Colonic mucosa (tissue), 4 donors: ENCODE data around the gene GSN. TPM values are rescaled to one million over a fixed set of nuclear protein-coding genes. Genes with fewer than 3 reads are reported as not detected.

Source experiments
- DNase-seq: peaks from one replicate; pipeline ENCODE4 v3.0.0-alpha.2; 2020
- H3K27ac ChIP-seq: fragments of 200-600 bp; one replicate; pipeline ENCODE4 v1.8.0; 2021
- H3K27me3 ChIP-seq: fragments of 200-600 bp; one replicate; pipeline ENCODE4 v1.8.0; 2021
- H3K36me3 ChIP-seq: fragments of 200-600 bp; one replicate; pipeline ENCODE4 v1.8.0; 2021
- H3K4me1 ChIP-seq: fragments of 200-600 bp; one replicate; pipeline ENCODE4 v1.8.0; 2021; ENCODE audit warnings: mild to moderate bottlenecking
- H3K4me3 ChIP-seq: fragments of 200-600 bp; one replicate; pipeline ENCODE4 v1.8.0; 2021
- H3K9ac ChIP-seq, 2 donors: one replicate each; pipeline ENCODE4 v1.7.0; 2013; ENCODE audit warnings: control low read depth in 2 of 2, low read depth in 2 of 2, low read length in 2 of 2
- H3K9me3 ChIP-seq: fragments of 200-600 bp; one replicate; pipeline ENCODE4 v1.8.0; 2021
- intact Hi-C: fragments of 100-400 bp; cut with DNase I; formaldehyde crosslinking; loops from one replicate; pipeline ENCODE4 v1.14.1; 2022
- total RNA-seq, 2 donors: library from RNA; stranded (reverse); fragmentation: NEBNext Ultra II Directional in 1 of 2; extraction: Animal tissue kit (Norgen Biotek cat#: 25700) in 1 of 2; gene quantifications; one replicate each; pipeline ENCODE4 v1.2.1, GENCODE V29; 2021
- TF ChIP-seq, protein P1 (sequence below): fragments of 200-600 bp; IDR thresholded peaks from one replicate; pipeline ENCODE4 v1.8.0; 2022; ENCODE audit warnings: antibody characterized with exemption, mild to moderate bottlenecking
- donor health status: healthy.
- donor health status: DM: no; HTN: no; CAD: no.
- donor health status: DM: no; HTN: no; CAD: no.

The GSN gene
- total RNA-seq, 2 donors from 2014 or later = 413 to 553 TPM

DNA sequence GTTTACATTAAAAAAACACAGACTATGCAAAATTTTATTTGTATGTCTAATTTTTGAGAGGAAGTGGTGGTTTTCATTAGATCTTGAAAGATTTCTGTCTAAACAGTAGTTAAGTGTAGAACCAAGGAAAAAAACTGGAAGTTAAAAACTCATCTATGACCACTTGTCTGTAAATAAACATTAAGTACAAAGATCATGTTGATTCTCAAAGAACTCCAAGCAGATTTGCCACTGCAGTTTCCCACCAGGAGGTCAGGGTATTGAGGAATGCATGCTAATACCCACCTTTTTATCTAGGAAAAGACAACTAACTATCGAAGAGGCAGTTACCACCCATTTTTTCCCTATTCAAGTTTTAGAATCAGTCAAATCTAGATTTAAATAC, 100.2 kb downstream of the GSN start:
- H3K9ac ChIP-seq = peak overlapping the region in 1 of 2 donors; percentile 41

DNA sequence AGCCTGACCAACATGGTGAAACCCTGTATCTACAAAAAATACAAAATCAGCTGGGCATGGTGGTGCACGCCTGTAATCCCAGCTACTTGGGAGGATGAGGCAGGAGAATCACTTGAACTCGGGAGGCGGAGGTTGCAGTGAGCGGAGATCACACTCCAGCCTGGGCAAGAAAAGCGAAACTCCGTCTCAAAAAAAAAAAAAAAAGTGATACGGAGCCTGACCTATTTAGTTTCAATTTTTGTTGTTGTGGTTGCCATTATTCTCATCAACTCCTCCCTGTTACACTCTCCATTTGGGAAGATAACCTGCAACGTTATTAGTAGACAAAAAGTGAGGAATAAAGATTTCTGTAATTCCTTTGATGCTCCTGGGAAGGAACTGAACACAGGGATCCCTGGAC, 100.8 kb downstream of the GSN start:
- H3K4me1 ChIP-seq = peaks cover 20% of the 10 kb centered on the region
- peak overlapping the region; percentile 41 to 91 for H3K9ac ChIP-seq
- H3K27ac ChIP-seq = peak overlapping the region; percentile 93
- TF ChIP-seq, protein P1, sequence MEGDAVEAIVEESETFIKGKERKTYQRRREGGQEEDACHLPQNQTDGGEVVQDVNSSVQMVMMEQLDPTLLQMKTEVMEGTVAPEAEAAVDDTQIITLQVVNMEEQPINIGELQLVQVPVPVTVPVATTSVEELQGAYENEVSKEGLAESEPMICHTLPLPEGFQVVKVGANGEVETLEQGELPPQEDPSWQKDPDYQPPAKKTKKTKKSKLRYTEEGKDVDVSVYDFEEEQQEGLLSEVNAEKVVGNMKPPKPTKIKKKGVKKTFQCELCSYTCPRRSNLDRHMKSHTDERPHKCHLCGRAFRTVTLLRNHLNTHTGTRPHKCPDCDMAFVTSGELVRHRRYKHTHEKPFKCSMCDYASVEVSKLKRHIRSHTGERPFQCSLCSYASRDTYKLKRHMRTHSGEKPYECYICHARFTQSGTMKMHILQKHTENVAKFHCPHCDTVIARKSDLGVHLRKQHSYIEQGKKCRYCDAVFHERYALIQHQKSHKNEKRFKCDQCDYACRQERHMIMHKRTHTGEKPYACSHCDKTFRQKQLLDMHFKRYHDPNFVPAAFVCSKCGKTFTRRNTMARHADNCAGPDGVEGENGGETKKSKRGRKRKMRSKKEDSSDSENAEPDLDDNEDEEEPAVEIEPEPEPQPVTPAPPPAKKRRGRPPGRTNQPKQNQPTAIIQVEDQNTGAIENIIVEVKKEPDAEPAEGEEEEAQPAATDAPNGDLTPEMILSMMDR = no peak
- DNase-seq = no peak
- no peaks in the 10 kb centered on the region for H3K27me3 ChIP-seq
- peak overlapping the region; percentile 74 for H3K4me3 ChIP-seq
- no peaks in the 10 kb centered on the region for H3K36me3 ChIP-seq
- H3K9me3 ChIP-seq = no peaks in the 10 kb centered on the region
- intact Hi-C loops = no loop called here

More for the DNA sequence above, 100.2 kb downstream of the GSN start:
- H3K4me3 ChIP-seq = peak overlapping the region; percentile 74
- H3K27me3 ChIP-seq = no peaks in the 10 kb centered on the region
- TF ChIP-seq, protein P1 = no peak
- H3K36me3 ChIP-seq = no peaks in the 10 kb centered on the region
- intact Hi-C loops = no loop called here
- H3K27ac ChIP-seq = peak overlapping the region; percentile 93
- peaks cover 18% of the 10 kb centered on the region for H3K4me1 ChIP-seq
- no peak for DNase-seq
- no peaks in the 10 kb centered on the region for H3K9me3 ChIP-seq

- Histone ChIP-seq H3K36me3 (no peaks in the 10 kb centered on the region), H3K4me1 (peaks cover 20% of the 10 kb centered on the region), H3K4me3 (peak within 1 kb of the TSS; percentile 74), H3K9me3 (no peaks in the 10 kb centered on the region), H3K27me3 (no peaks in the 10 kb centered on the region), H3K27ac (peak within 1 kb of the TSS; percentile 93), H3K9ac (peak within 1 kb of the TSS; percentile 41 to 91)
- peak; percentile 86 for DNase-seq
- intact Hi-C loops = no loop called here
- TF ChIP-seq, protein P1 = no peak
Measured at GRCh38 chr9:121369595-121370265, 101.8 kb downstream of the GSN start, which contains the start of gene STOM. Gene STOM, minus strand, starts transcription at chr9:121370250. Its CDS starts 63 bp downstream, at chr9:121370187.

DNA sequence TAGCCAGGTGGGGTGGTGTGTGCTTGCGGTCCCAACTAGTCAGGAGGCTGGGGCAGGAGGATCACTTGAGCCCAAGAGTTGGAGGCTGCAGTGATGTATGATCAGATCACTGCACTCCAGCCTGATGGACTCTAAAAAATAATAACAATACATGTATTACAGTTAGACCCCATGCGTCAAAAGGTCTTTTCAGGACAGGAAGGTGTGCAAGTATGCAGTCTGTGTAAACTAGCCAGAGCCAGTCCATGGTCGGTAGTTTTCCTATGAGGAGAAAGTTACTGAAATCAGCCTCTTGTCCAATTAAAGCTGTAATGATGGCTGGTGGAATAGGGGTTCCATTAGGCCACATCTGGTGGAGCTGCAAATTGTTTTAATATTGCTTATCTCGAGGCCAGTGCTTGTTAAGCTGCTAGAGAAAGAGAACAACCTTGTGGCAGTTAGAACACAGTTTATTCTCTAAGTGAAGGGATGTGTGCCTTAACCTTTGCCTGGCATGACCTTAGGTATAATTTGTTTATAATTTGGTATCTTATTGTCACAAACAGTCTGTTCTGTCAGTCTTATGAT, 103.6 kb downstream of the GSN start:
- TF ChIP-seq, protein P1 = no peak
- H3K9me3 ChIP-seq = no peaks in the 10 kb centered on the region
- no peaks in the 10 kb centered on the region for H3K27me3 ChIP-seq
- intact Hi-C loops = no loop called here
- peaks cover 20% of the 10 kb centered on the region for H3K4me1 ChIP-seq
- no peaks in the 10 kb centered on the region for H3K36me3 ChIP-seq
- H3K9ac ChIP-seq = no peak overlapping the region
- no peak overlapping the region for H3K4me3 ChIP-seq
- DNase-seq = no peak
- H3K27ac ChIP-seq = peak overlapping the region; percentile 59

- Histone ChIP-seq H3K9me3 (no peaks in the 10 kb centered on the region), H3K4me3 (no peak overlapping the region), H3K27me3 (no peaks in the 10 kb centered on the region), H3K9ac (no peak overlapping the region), H3K36me3 (no peaks in the 10 kb centered on the region), H3K27ac (peak overlapping the region; percentile 59), H3K4me1 (peaks cover 17% of the 10 kb centered on the region)
- intact Hi-C loops = no loop called here
- TF ChIP-seq, protein P1 = no peak
- no peak for DNase-seq
Measured at GRCh38 chr9:121372239-121373010, 104.5 kb downstream of the GSN start.
